Measurements from ENCODE around the gene RB1. TPM values are rescaled to one million over a fixed set of nuclear protein-coding genes. Genes with fewer than 3 reads are reported as not detected.
A peak's percentile ranks its signal among the peaks of the same experiment; 100 is the strongest.

The RB1 gene
- total RNA-seq, 1 experiment from 2014 or later, result 36.7 TPM

GRCh38 chr13:48260970-48261369 is 42.6 kb upstream of the RB1 start (continued):
- no peak for TF ChIP-seq ELF1 (IDR thresholded peaks at IDR 0.05; ENCODE audit: borderline replicate concordance, low read depth)
- no peak for TF ChIP-seq POLR2AphosphoS5 (IDR thresholded peaks at IDR 0.05; ENCODE audit: low read depth, low read length)
- no peak for TF ChIP-seq ZFX (IDR thresholded peaks at IDR 0.05)
- TF ChIP-seq CBX3 (IDR thresholded peaks at IDR 0.05; ENCODE audit: low read depth), result no peak
- no peak for TF ChIP-seq JUND (IDR thresholded peaks at IDR 0.05)
- no peak for TF ChIP-seq TCF7L2 (IDR thresholded peaks at IDR 0.05; ENCODE audit: borderline replicate concordance, extremely low read depth, insufficient read depth, insufficient read length)
- no peak for TF ChIP-seq CTCF (IDR thresholded peaks at IDR 0.05 in 2 of 3, conservative IDR thresholded peaks at IDR 0.05 in 1 of 3; ENCODE audit: borderline replicate concordance in 1 of 3, insufficient read depth in 1 of 3, low read depth in 2 of 3, low read length in 2 of 3)

DNA sequence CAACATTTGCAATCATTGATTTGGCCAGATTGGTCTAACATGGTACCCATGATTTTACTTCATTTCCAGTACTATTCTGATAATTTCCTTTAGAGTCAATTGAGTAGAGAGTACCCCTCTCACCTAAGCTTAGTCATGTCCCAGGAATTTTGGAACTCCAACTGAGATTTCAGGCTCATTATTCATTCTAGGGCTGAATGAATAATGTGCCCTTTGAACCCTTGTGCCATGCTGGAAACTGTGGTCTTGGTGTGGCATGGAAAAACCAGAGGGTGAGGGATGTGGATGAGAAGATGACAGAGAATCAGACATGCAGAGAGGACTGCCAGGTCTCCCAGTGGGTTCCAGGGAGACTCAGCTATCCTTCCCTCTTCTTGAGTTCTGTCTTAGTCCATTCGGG is 40.4 kb upstream of the RB1 start:
- H3K36me3 ChIP-seq (ENCODE audit: control insufficient read depth in 1 of 2, insufficient read depth in 2 of 2, low read length in 2 of 2), result peaks cover 0 to 17% of the 10 kb centered on the region in 2 experiments; a peak in 2 of 4 replicates
- CTCF ChIA-PET, result no interaction called here
- RAD21 ChIA-PET (ENCODE audit: low non-redundant PET in 1 of 2, low total read pairs in 2 of 2, uncharacterized antibody in 2 of 2, unreplicated experiment in 2 of 2), result no interaction called here
- no peaks in the 10 kb centered on the region for H4K20me1 ChIP-seq (ENCODE audit: insufficient read depth)
- H3K4me2 ChIP-seq (ENCODE audit: low read length), result peak overlapping the region; percentile 18
- H3K4me1 ChIP-seq (ENCODE audit: control insufficient read depth in 1 of 2, insufficient read depth in 2 of 2, low read length in 2 of 2), result peaks cover 0 to 18% of the 10 kb centered on the region in 2 experiments; a peak in 3 of 4 replicates
- no peak overlapping the region for H3K4me3 ChIP-seq (replicated peaks in 1 of 2; ENCODE audit: low read depth in 1 of 2, low read length in 2 of 2)
- DNase-seq (ENCODE audit: low read depth, low spot score) (no peak), ATAC-seq (peak; percentile 44; the same call in 1 of the 2 replicates)
- POLR2A ChIA-PET, result no interaction called here
- H2AFZ ChIP-seq (ENCODE audit: low read depth, low read length, poor library complexity, severe bottlenecking), result no peak overlapping the region
- BruUV-seq (replicated peaks), result no TSS peak
- no peak overlapping the region for H3K27ac ChIP-seq (ENCODE audit: low read depth, low read length)
- intact Hi-C loops (cut with micrococcal nuclease), result no loop called here
- H3K9me3 ChIP-seq (ENCODE audit: control insufficient read depth in 1 of 2, insufficient read depth in 1 of 2, low read depth in 1 of 2, low read length in 2 of 2), result no peaks in the 10 kb centered on the region
- H3K9me2 ChIP-seq (ENCODE audit: insufficient read depth), result no peaks in the 10 kb centered on the region
- H3K27me3 ChIP-seq (ENCODE audit: insufficient read depth, low read length), result no peaks in the 10 kb centered on the region
- no peak overlapping the region for H3K9ac ChIP-seq (ENCODE audit: low read length)
- no peaks in the 10 kb centered on the region for H3K79me2 ChIP-seq (ENCODE audit: insufficient read depth, low read length)
- TF ChIP-seq, protein P1, sequence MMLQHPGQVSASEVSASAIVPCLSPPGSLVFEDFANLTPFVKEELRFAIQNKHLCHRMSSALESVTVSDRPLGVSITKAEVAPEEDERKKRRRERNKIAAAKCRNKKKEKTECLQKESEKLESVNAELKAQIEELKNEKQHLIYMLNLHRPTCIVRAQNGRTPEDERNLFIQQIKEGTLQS (IDR thresholded peaks at IDR 0.05), result no peak
- TF ChIP-seq SP1 (IDR thresholded peaks at IDR 0.05; ENCODE audit: low read depth), result no peak
- no peak for TF ChIP-seq SIN3A (IDR thresholded peaks at IDR 0.05; ENCODE audit: low read depth)
- no peak for TF ChIP-seq FOSL1 (IDR thresholded peaks at IDR 0.05; ENCODE audit: low read depth)
- no peak for TF ChIP-seq TCF7L2 (IDR thresholded peaks at IDR 0.05; ENCODE audit: borderline replicate concordance, extremely low read depth, insufficient read depth, insufficient read length)
- no peak for TF ChIP-seq CEBPB (IDR thresholded peaks at IDR 0.05; ENCODE audit: low read depth)
- TF ChIP-seq SRF (IDR thresholded peaks at IDR 0.05; ENCODE audit: low read depth), result no peak
- TF ChIP-seq YY1 (IDR thresholded peaks at IDR 0.05; ENCODE audit: extremely low read depth, insufficient replicate concordance, low read depth, low read length), result no peak
- no peak for TF ChIP-seq POLR2A (IDR thresholded peaks at IDR 0.05; ENCODE audit: borderline replicate concordance, extremely low read depth, insufficient read depth, insufficient read length)
- TF ChIP-seq, protein P2, sequence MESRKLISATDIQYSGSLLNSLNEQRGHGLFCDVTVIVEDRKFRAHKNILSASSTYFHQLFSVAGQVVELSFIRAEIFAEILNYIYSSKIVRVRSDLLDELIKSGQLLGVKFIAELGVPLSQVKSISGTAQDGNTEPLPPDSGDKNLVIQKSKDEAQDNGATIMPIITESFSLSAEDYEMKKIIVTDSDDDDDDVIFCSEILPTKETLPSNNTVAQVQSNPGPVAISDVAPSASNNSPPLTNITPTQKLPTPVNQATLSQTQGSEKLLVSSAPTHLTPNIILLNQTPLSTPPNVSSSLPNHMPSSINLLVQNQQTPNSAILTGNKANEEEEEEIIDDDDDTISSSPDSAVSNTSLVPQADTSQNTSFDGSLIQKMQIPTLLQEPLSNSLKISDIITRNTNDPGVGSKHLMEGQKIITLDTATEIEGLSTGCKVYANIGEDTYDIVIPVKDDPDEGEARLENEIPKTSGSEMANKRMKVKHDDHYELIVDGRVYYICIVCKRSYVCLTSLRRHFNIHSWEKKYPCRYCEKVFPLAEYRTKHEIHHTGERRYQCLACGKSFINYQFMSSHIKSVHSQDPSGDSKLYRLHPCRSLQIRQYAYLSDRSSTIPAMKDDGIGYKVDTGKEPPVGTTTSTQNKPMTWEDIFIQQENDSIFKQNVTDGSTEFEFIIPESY (IDR thresholded peaks at IDR 0.05; ENCODE audit: extremely low read depth, insufficient replicate concordance, low read length), result no peak
- TF ChIP-seq POLR2AphosphoS5 (IDR thresholded peaks at IDR 0.05; ENCODE audit: low read depth, low read length), result no peak
- no peak for TF ChIP-seq ELF1 (IDR thresholded peaks at IDR 0.05; ENCODE audit: borderline replicate concordance, low read depth)
- TF ChIP-seq, protein P3, sequence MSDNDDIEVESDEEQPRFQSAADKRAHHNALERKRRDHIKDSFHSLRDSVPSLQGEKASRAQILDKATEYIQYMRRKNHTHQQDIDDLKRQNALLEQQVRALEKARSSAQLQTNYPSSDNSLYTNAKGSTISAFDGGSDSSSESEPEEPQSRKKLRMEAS (IDR thresholded peaks at IDR 0.05), result no peak
- TF ChIP-seq JUND (IDR thresholded peaks at IDR 0.05), result no peak
- no peak for TF ChIP-seq ZFX (IDR thresholded peaks at IDR 0.05)
- TF ChIP-seq CTCF (IDR thresholded peaks at IDR 0.05 in 2 of 3, conservative IDR thresholded peaks at IDR 0.05 in 1 of 3; ENCODE audit: borderline replicate concordance in 1 of 3, insufficient read depth in 1 of 3, low read depth in 2 of 3, low read length in 2 of 3), result no peak
- no peak for TF ChIP-seq EZH2 (IDR thresholded peaks at IDR 0.05)
- no peak for TF ChIP-seq RAD21 (IDR thresholded peaks at IDR 0.05; ENCODE audit: low read depth)
- TF ChIP-seq EGR1 (IDR thresholded peaks at IDR 0.05; ENCODE audit: low read depth), result no peak
